Progenitor cell of endocrine pancreas (in vitro differentiated cells): Measurements from ENCODE around the gene PRDM5. TPM values are rescaled to one million over a fixed set of nuclear protein-coding genes. Genes with fewer than 3 reads are reported as not detected.

ENCODE experiments used
- DNase-seq: peaks from one replicate; pipeline ENCODE4 v3.0.0; 2021; ENCODE audit warnings: low spot score; ENCODE audit not compliant: unreplicated experiment
- H3K27ac Mint-ChIP-seq: 2 replicates; pipeline ENCODE4 v1.8.0; 2021; ENCODE audit warnings: mild to moderate bottlenecking, moderate library complexity, mixed read lengths
- H3K27me3 Mint-ChIP-seq: 2 replicates; pipeline ENCODE4 v1.8.0; 2021; ENCODE audit warnings: mixed read lengths
- H3K36me3 Mint-ChIP-seq: 2 replicates; pipeline ENCODE4 v1.8.0; 2022; ENCODE audit warnings: mixed read lengths; ENCODE audit not compliant: insufficient read depth
- H3K4me1 Mint-ChIP-seq: 2 replicates; pipeline ENCODE4 v1.8.0; 2021; ENCODE audit warnings: low read depth, mixed read lengths
- H3K4me3 Mint-ChIP-seq: 2 replicates; pipeline ENCODE4 v1.8.0; 2021; ENCODE audit warnings: low read depth, mild to moderate bottlenecking, moderate library complexity, mixed read lengths
- H3K9me3 Mint-ChIP-seq: 2 replicates; pipeline ENCODE4 v1.8.0; 2021; ENCODE audit warnings: low read depth, mixed read lengths
- CTCF ChIP-seq: fragments of 200-600 bp; sonication (generic); IDR thresholded peaks from one replicate; pipeline ENCODE4 v1.5.0; 2021; ENCODE audit warnings: antibody characterized with exemption, mild to moderate bottlenecking; ENCODE audit not compliant: unreplicated experiment
- total RNA-seq: library from RNA; stranded (reverse); gene quantifications from 2 replicates; pipeline ENCODE4 v1.2.1, GENCODE V29; 2021

Gene PRDM5
- total RNA-seq, 1 donor from 2014 or later, result 18.9 TPM

- Mint-ChIP-seq H3K27ac (no peak overlapping the region), H3K27me3 (peaks cover 8% of the 10 kb centered on the region), H3K9me3 (no peaks in the 10 kb centered on the region), H3K36me3 (no peaks in the 10 kb centered on the region), H3K4me3 (no peak overlapping the region), H3K4me1 (peaks cover 3% of the 10 kb centered on the region)
- TF ChIP-seq CTCF, result no peak
- no peak for DNase-seq
Observed at GRCh38 chr4:120929847-120930246, 7.3 kb upstream of the PRDM5 start.

DNA sequence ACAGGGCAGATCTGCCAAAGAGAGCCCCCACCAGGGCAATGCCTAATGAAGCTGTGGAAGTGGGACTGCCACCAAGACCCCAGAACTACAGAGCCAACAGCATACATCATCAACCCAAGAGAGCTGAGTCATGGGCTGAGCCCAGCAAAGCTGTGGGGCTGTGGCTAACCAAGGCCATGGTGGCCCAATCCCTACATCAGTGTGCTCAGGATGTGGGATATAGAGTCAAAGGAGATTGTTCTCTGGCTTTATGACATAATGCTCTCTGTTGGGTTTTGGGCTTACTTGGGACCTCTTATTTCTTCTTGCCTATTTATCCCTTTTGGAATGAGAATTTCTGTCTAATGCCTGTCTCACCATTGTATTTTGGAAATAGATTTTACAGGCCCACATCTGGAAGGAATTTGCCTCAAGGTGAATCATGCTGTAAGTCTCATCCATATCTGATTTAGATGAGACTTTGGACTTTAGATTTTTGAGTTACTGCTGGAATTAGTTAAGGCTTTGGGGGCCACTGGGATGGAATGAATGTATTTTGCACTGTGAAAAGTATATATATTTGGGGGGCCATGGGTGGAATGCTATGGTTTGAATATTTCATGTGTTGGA, 5.4 kb upstream of the PRDM5 start:
- DNase-seq, result no peak
- Mint-ChIP-seq H3K36me3 (no peaks in the 10 kb centered on the region), H3K27me3 (peaks cover 8% of the 10 kb centered on the region), H3K27ac (no peak overlapping the region), H3K9me3 (no peaks in the 10 kb centered on the region), H3K4me3 (no peak overlapping the region), H3K4me1 (peaks cover 3% of the 10 kb centered on the region)
- TF ChIP-seq CTCF, result no peak

DNA sequence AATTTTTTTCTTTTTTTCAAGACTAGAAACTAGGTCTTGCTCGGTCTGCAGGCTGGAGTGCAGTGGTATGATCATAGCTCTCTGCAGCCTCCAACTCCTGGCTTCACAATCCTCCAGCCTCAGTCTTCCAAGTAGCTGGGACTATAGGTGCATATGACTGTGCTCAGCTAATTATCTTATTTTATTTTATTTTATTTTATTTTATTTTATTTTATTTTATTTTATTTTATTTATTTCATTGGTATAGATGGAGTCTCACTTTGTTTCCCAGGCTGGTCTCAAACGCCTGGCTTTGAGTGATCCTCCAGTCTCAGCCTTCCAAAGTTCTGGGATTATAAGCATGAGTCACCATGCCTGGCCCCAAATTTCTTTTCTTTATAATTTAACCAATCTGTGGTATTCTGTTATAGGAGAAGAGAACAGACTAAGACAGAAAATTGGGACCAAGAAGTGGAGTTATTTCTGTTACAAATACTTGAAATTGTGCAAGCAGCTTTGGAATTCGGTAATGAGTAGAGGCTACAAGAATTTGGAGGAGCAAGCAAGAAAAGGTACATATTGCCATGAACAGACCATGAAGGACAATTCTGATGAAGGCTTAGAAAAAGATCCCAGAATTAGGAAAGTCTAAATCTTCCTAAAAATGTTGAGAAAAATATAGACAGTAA, 4.0 kb upstream of the PRDM5 start:
- no peaks in the 10 kb centered on the region for H3K9me3 Mint-ChIP-seq
- peaks cover 8% of the 10 kb centered on the region for H3K27me3 Mint-ChIP-seq
- no peak for DNase-seq
- no peak overlapping the region for H3K4me3 Mint-ChIP-seq
- no peaks in the 10 kb centered on the region for H3K36me3 Mint-ChIP-seq
- no peak for TF ChIP-seq CTCF
- H3K4me1 Mint-ChIP-seq, result peaks cover 6% of the 10 kb centered on the region
- H3K27ac Mint-ChIP-seq, result no peak overlapping the region

- Mint-ChIP-seq H3K27ac (no peak overlapping the region), H3K4me3 (no peak overlapping the region), H3K9me3 (no peaks in the 10 kb centered on the region), H3K36me3 (no peaks in the 10 kb centered on the region), H3K27me3 (peaks cover 8% of the 10 kb centered on the region), H3K4me1 (peaks cover 9% of the 10 kb centered on the region)
- no peak for DNase-seq
- no peak for TF ChIP-seq CTCF
Observed at GRCh38 chr4:120924931-120925330, 2.4 kb upstream of the PRDM5 start.

- TF ChIP-seq CTCF, result no peak
- Mint-ChIP-seq H3K4me3 (peak overlapping the region; percentile 81), H3K36me3 (no peaks in the 10 kb centered on the region), H3K27me3 (peaks cover 8% of the 10 kb centered on the region), H3K27ac (peak overlapping the region; percentile 91), H3K9me3 (no peaks in the 10 kb centered on the region), H3K4me1 (peaks cover 14% of the 10 kb centered on the region)
- no peak for DNase-seq
Observed at GRCh38 chr4:120923207-120923522, 639 bp upstream of the PRDM5 start.
